Caco-2 (cell line): Measurements from ENCODE around the gene MYL6. TPM values are rescaled to one million over a fixed set of nuclear protein-coding genes. Genes with fewer than 3 reads are reported as not detected.
A peak's percentile ranks its signal among the peaks of the same experiment; 100 is the strongest.
"Not testable (repeated sequence)": the region's sequence is repeated elsewhere in the genome, so short reads cannot be mapped to it uniquely, and the experiment has no call there.

Experiments
- BruUV-seq: library from RNA; stranded (reverse); fragments of 400-500 nt; replicated peaks from 2 replicates; lab custom pipeline; 2021; lab: Mats Ljungman, UMichigan
- CTCF ChIA-PET: fragments of 300-600 bp; sonication (Branson Sonifier 250); formaldehyde crosslinking; loops from one replicate; lab custom pipeline; 2022; ENCODE audit warnings: antibody characterized with exemption; lab: Charles Lee
- POLR2A ChIA-PET: fragments of 300-600 bp; sonication (Branson Sonifier 250); formaldehyde crosslinking; loops from one replicate; lab custom pipeline; 2022; ENCODE audit warnings: antibody characterized with exemption; lab: Charles Lee
- DNase-seq, 2 experiments: peaks; one replicate each; pipeline versions ENCODE4 v3.0.0 to v3.0.0-alpha.2; 2020 to 2022
- H3K27me3 ChIP-seq: replicated peaks from 2 replicates; pipeline ENCODE4 v1.6.0; 2011; ENCODE audit warnings: low read length; ENCODE audit not compliant: control insufficient read depth, insufficient read depth
- H3K36me3 ChIP-seq: 2 replicates; pipeline ENCODE4 v1.5.1; 2011; ENCODE audit warnings: low read length; ENCODE audit not compliant: control insufficient read depth, insufficient read depth
- H3K4me1 ChIP-seq: fragments of 250-450 bp; sonication (Bioruptor Pico); 2 replicates; pipeline ENCODE4 v1.5.1; 2020; ENCODE audit warnings: mild to moderate bottlenecking
- H3K4me3 ChIP-seq: 2 replicates; pipeline ENCODE4 v1.5.1; 2011; ENCODE audit warnings: low read depth, mild to moderate bottlenecking, control low read depth, low read length
- H3K9me3 ChIP-seq: fragments of 250-450 bp; sonication (Bioruptor Pico); 2 replicates; pipeline ENCODE4 v1.5.1; 2020; ENCODE audit warnings: mild to moderate bottlenecking, moderate library complexity
- H3K27ac Mint-ChIP-seq: one replicate; pipeline ENCODE4 v1.8.0; 2022; ENCODE audit warnings: mixed read lengths; ENCODE audit not compliant: unreplicated experiment
- H3K27me3 Mint-ChIP-seq: one replicate; pipeline ENCODE4 v1.8.0; 2022; ENCODE audit warnings: mixed read lengths; ENCODE audit not compliant: insufficient read depth, unreplicated experiment
- H3K36me3 Mint-ChIP-seq: one replicate; pipeline ENCODE4 v1.8.0; 2022; ENCODE audit warnings: mild to moderate bottlenecking, mixed read lengths; ENCODE audit not compliant: insufficient read depth, unreplicated experiment
- H3K4me1 Mint-ChIP-seq: one replicate; pipeline ENCODE4 v1.8.0; 2022; ENCODE audit warnings: low read depth, mixed read lengths; ENCODE audit not compliant: unreplicated experiment
- H3K4me3 Mint-ChIP-seq: one replicate; pipeline ENCODE4 v1.8.0; 2022; ENCODE audit warnings: mild to moderate bottlenecking, moderate library complexity, mixed read lengths; ENCODE audit not compliant: unreplicated experiment
- H3K9me3 Mint-ChIP-seq: one replicate; pipeline ENCODE4 v1.8.0; 2022; ENCODE audit warnings: mixed read lengths; ENCODE audit not compliant: unreplicated experiment
- intact Hi-C: fragments of 100-400 bp; cut with micrococcal nuclease; formaldehyde crosslinking; loops from one replicate; pipeline ENCODE4 v1.10.0; 2022; ENCODE audit not compliant: unreplicated experiment
- total RNA-seq: library from RNA; stranded (reverse); gene quantifications from 2 replicates; pipeline ENCODE4 v1.2.3, GENCODE V29; 2022
- TF ChIP-seq, protein P1 (sequence below), 2 experiments: fragments of 200-600 bp in 1 of 2; IDR thresholded peaks; 1 replicate in 1 of 2; 2 replicates in 1 of 2; pipeline versions ENCODE4 v1.5.1 to v1.8.0; 2011 to 2022; ENCODE audit warnings: antibody characterized with exemption in 1 of 2, control low read depth in 1 of 2, inconsistent platforms in 1 of 2, low read depth in 1 of 2, low read length in 1 of 2, mild to moderate bottlenecking in 1 of 2, moderate library complexity in 1 of 2; ENCODE audit not compliant: insufficient read depth in 1 of 2, severe bottlenecking in 1 of 2, unreplicated experiment in 1 of 2

Gene MYL6
- total RNA-seq, 1 experiment from 2014 or later: 960 TPM

DNA sequence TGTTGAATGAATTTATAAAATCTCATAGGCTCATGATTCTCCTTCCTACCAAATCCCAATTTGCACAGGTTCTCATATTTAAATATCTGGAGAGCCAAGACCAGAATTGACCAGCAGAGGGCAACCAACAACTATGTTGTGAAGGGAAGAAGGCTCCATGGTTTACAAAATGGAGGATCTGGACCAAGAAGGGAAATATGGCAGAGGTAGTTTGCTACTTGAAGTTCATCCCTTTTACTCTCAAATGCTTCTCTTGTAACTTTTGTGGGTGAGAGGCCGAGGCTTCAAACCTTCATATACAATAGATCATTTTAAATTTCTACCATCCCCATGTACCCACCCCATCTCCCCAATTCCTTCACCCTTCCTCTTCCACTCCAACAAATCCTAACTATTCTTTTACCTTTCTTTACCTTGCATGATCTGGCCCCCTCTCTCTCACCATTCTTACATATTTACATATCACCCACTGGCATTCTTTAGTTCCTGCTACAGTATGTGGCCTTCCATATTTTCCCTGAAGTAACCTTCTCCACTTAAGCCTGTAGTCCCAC lies 34.9 kb downstream of the MYL6 start:
- CTCF ChIA-PET: no interaction called here
- POLR2A ChIA-PET: no interaction called here
- H3K4me1 Mint-ChIP-seq: peaks cover 28% of the 10 kb centered on the region

DNA sequence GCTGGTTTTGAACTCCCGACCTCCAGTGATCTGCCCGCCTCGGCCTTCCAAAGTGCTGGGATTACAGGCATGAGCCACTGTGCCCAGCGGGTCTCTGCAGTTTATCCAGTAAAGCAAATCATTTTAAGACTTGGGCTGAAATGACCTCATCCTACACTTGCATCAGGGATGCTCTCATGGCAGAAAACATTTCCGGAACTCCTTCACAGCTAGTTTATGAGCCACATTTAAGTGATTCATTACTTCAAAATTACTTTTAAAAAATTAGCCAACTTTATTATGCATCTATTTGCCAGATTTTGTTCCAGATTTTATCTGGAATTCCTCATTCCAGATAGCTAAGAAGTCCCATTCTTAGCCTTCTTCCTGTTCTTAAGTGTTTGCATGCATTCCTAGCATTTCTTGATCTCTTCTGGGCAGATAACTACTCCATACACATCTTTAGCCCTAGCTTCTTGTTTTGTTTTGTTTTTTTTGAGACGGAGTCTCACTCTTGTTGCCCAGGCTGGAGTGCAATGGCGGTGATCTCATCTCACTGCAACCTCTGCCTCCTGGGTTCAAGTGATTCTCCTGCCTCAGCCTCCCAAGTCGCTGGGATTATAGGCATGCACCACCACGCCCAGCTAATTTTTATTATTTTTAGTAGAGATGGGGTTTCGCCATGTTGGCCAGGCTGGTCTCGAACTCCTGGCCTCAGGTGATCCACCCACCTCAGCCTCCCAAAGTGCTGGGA lies 38.8 kb downstream of the MYL6 start:
- H3K36me3 Mint-ChIP-seq: peaks cover 30% of the 10 kb centered on the region
- H3K4me3 ChIP-seq, DNase-seq, H3K9me3 ChIP-seq, H3K27me3 ChIP-seq, intact Hi-C loops, H3K27me3 Mint-ChIP-seq, H3K36me3 ChIP-seq, H3K4me3 Mint-ChIP-seq, BruUV-seq, H3K9me3 Mint-ChIP-seq: not testable (repeated sequence)
- POLR2A ChIA-PET: interaction anchor here (0.5 to 1.1 kb wide), 4 partner anchors 23 to 170 kb away, joined by 4 to 13 read pairs (median 8); partner anchors contain the start of genes MYL6 and RNF41
- peak overlapping the region; percentile 65 for H3K27ac Mint-ChIP-seq
- peaks cover 17% of the 10 kb centered on the region for H3K4me1 ChIP-seq
- peaks cover 22% of the 10 kb centered on the region for H3K4me1 Mint-ChIP-seq
- CTCF ChIA-PET: interaction anchor here (1.1 to 2.5 kb wide), 3 partner anchors 9 to 119 kb away, joined by 3 to 18 read pairs (median 7); partner anchors contain the start of gene RNF41

More for the DNA sequence above, 34.9 kb downstream of the MYL6 start:
- BruUV-seq: no TSS peak
- Mint-ChIP-seq H3K9me3 (no peaks in the 10 kb centered on the region), H3K27ac (peak overlapping the region; percentile 54), H3K36me3 (peaks cover 35% of the 10 kb centered on the region), H3K4me3 (peak overlapping the region; percentile 1), H3K27me3 (peaks cover 3% of the 10 kb centered on the region)
- Histone ChIP-seq H3K27me3 (no peaks in the 10 kb centered on the region), H3K4me3 (no peak overlapping the region), H3K36me3 (no peaks in the 10 kb centered on the region), H3K4me1 (peaks cover 19% of the 10 kb centered on the region), H3K9me3 (no peaks in the 10 kb centered on the region)
- intact Hi-C loops: loop anchor here (1.0 to 5.0 kb wide), 4 partner anchors 31 to 274 kb away; partner anchors contain the start of genes ANKRD52, NABP2 and SPRYD4
- peak; percentile 75 to 82 for DNase-seq
- TF ChIP-seq, protein P1, sequence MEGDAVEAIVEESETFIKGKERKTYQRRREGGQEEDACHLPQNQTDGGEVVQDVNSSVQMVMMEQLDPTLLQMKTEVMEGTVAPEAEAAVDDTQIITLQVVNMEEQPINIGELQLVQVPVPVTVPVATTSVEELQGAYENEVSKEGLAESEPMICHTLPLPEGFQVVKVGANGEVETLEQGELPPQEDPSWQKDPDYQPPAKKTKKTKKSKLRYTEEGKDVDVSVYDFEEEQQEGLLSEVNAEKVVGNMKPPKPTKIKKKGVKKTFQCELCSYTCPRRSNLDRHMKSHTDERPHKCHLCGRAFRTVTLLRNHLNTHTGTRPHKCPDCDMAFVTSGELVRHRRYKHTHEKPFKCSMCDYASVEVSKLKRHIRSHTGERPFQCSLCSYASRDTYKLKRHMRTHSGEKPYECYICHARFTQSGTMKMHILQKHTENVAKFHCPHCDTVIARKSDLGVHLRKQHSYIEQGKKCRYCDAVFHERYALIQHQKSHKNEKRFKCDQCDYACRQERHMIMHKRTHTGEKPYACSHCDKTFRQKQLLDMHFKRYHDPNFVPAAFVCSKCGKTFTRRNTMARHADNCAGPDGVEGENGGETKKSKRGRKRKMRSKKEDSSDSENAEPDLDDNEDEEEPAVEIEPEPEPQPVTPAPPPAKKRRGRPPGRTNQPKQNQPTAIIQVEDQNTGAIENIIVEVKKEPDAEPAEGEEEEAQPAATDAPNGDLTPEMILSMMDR (IDR thresholded peaks at IDR 0.05; ENCODE audit: insufficient read depth in 1 of 2, low read depth in 1 of 2, low read length in 1 of 2, severe bottlenecking in 1 of 2, unreplicated experiment in 1 of 2): peak; percentile 68 to 72

DNA sequence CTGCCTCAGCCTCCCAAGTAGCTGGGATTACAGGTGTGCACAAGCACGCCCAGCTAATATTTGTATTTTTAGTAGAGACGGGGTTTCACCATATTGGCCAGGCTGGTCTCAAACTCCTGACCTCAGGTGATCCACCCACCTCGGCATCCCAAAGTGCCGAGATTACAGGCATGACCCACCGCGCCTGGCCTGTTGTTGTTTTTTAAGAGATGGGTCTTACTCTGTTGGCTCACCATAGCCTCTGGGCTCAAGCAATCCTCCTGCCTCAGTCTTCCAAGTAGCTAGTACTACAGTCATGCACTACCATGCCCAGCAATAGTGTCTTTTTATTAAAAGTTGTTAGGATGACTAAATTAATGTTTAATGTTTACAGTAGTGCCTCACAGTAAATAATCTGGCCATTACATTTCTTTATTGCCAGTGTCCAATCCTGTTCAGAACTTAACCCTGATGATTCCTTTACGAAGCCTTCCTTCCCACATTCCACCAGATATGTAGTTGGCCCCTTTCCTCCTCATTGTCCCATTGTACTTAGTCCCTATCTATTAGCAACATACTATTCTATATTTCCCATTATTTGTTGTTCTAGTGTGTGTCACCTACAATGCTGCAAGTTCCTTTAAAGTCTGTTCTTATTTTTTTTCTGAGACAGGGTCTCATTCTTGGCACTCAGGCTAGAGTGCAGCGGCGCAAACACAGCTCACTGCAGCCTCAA lies 39.9 kb downstream of the MYL6 start:
- Histone ChIP-seq H3K4me3 (no peak overlapping the region), H3K9me3 (no peaks in the 10 kb centered on the region), H3K4me1 (peaks cover 11% of the 10 kb centered on the region), H3K36me3 (no peaks in the 10 kb centered on the region), H3K27me3 (no peaks in the 10 kb centered on the region)
- Mint-ChIP-seq H3K9me3 (no peaks in the 10 kb centered on the region), H3K36me3 (peaks cover 29% of the 10 kb centered on the region), H3K4me1 (peaks cover 22% of the 10 kb centered on the region), H3K27ac (peak overlapping the region; percentile 65), H3K4me3 (no peak overlapping the region), H3K27me3 (no peaks in the 10 kb centered on the region)
- POLR2A ChIA-PET: no interaction called here
- BruUV-seq: no TSS peak
- CTCF ChIA-PET: interaction anchor here (0.5 to 1.3 kb wide), 2 partner anchors 8 to 127 kb away, joined by 3 to 7 read pairs; no protein-coding TSS in a partner anchor
- TF ChIP-seq, protein P1 (IDR thresholded peaks at IDR 0.05; ENCODE audit: insufficient read depth in 1 of 2, low read depth in 1 of 2, low read length in 1 of 2, severe bottlenecking in 1 of 2, unreplicated experiment in 1 of 2): no peak
- intact Hi-C loops: no loop called here
- no peak for DNase-seq
